ENCODE measurements around the gene SLC10A3.

Gene SLC10A3

GRCh38 chrX:154490414-154491083 lies at the start of gene SLC10A3:
Gene SLC10A3 (minus strand): TSS chrX:154490629. CDS start chrX:154488940, 1,689 bp downstream.
- peak; percentile 93 for DNase-seq (ENCODE audit: low spot score)

GRCh38 chrX:154539077-154539476 lies 48.6 kb upstream of the SLC10A3 start:
- no peak for DNase-seq (ENCODE audit: low spot score)

GRCh38 chrX:154535892-154536291 lies 45.5 kb upstream of the SLC10A3 start:
- DNase-seq (ENCODE audit: low spot score): no peak

GRCh38 chrX:154534526-154535322 lies 44.3 kb upstream of the SLC10A3 start:
- DNase-seq (ENCODE audit: low spot score): peak; percentile 90

- no peak for DNase-seq (ENCODE audit: low spot score)
Measured at GRCh38 chrX:154532690-154533089, 42.3 kb upstream of the SLC10A3 start.

- DNase-seq (ENCODE audit: low spot score): no peak
Measured at GRCh38 chrX:154531626-154532025, 41.2 kb upstream of the SLC10A3 start.

- DNase-seq (ENCODE audit: low spot score): no peak
Measured at GRCh38 chrX:154530286-154530685, 39.9 kb upstream of the SLC10A3 start.

GRCh38 chrX:154529206-154529612 lies 38.8 kb upstream of the SLC10A3 start:
- DNase-seq (ENCODE audit: low spot score): no peak

GRCh38 chrX:154526901-154527675 lies 36.7 kb upstream of the SLC10A3 start:
- peak; percentile 72 for DNase-seq (ENCODE audit: low spot score)

- no peak for DNase-seq (ENCODE audit: low spot score)
Measured at GRCh38 chrX:154525606-154526490, 35.4 kb upstream of the SLC10A3 start.

GRCh38 chrX:154519389-154519788 lies 29.0 kb upstream of the SLC10A3 start:
- DNase-seq (ENCODE audit: low spot score): no peak

- DNase-seq (ENCODE audit: low spot score): no peak
Measured at GRCh38 chrX:154517101-154517781, 26.8 kb upstream of the SLC10A3 start.

GRCh38 chrX:154516656-154517100 lies 26.2 kb upstream of the SLC10A3 start:
- DNase-seq (ENCODE audit: low spot score): no peak

GRCh38 chrX:154515966-154516655 lies 25.7 kb upstream of the SLC10A3 start, which contains the start of gene FAM3A:
Gene FAM3A (minus strand): TSS chrX:154516232. CDS start chrX:154515772, 460 bp downstream.
- DNase-seq (ENCODE audit: low spot score): peak; percentile 94

GRCh38 chrX:154515090-154515965 lies 24.9 kb upstream of the SLC10A3 start:
- DNase-seq (ENCODE audit: low spot score): no peak

- DNase-seq (ENCODE audit: low spot score): no peak
Measured at GRCh38 chrX:154513716-154514115, 23.3 kb upstream of the SLC10A3 start.

GRCh38 chrX:154512879-154513553 lies 22.6 kb upstream of the SLC10A3 start:
- DNase-seq (ENCODE audit: low spot score): no peak

GRCh38 chrX:154511761-154512160 lies 21.3 kb upstream of the SLC10A3 start:
- no peak for DNase-seq (ENCODE audit: low spot score)

GRCh38 chrX:154509455-154509854 lies 19.0 kb upstream of the SLC10A3 start:
- no peak for DNase-seq (ENCODE audit: low spot score)

Data from D341Med (cell line).